GM18505 (cell line): ENCODE data around the gene NHLRC2.
A peak's percentile ranks its signal among the peaks of the same experiment; 100 is the strongest.

Experiments
- ATAC-seq: cut with Tn5 transposase; IDR thresholded peaks from one replicate; pipeline ENCODE4 v1.9.1; 2021; ENCODE audit not compliant: unreplicated experiment
- POLR2A ChIP-seq: IDR thresholded peaks from 4 replicates; pipeline ENCODE4 v1.6.1; 2011; ENCODE audit warnings: borderline replicate concordance; ENCODE audit not compliant: insufficient read depth, insufficient read length; ENCODE audit errors: extremely low read depth

Gene NHLRC2

GRCh38 chr10:113948048-113948447 is 93.6 kb downstream of the NHLRC2 start:
- ATAC-seq, result no peak

GRCh38 chr10:113950268-113950667 is 95.8 kb downstream of the NHLRC2 start:
- ATAC-seq, result no peak

More at GRCh38 chr10:113948048-113948447, 93.6 kb downstream of the NHLRC2 start:
- TF ChIP-seq POLR2A, result no peak

GRCh38 chr10:113953505-113954272 is 99.2 kb downstream of the NHLRC2 start:
- ATAC-seq, result no peak
- no peak for TF ChIP-seq POLR2A

More at GRCh38 chr10:113950268-113950667, 95.8 kb downstream of the NHLRC2 start:
- no peak for TF ChIP-seq POLR2A

GRCh38 chr10:113954409-113954808 is 99.9 kb downstream of the NHLRC2 start:
- no peak for TF ChIP-seq POLR2A
- ATAC-seq, result no peak

- ATAC-seq, result no peak
- no peak for TF ChIP-seq POLR2A
Observed at GRCh38 chr10:113957013-113957412, 102.6 kb downstream of the NHLRC2 start.

GRCh38 chr10:113958631-113959382 is 104.3 kb downstream of the NHLRC2 start:
- ATAC-seq, result no peak
- no peak for TF ChIP-seq POLR2A

- ATAC-seq, result peak; percentile 55
Observed at GRCh38 chr10:113959383-113959760, 104.9 kb downstream of the NHLRC2 start.

GRCh38 chr10:113960617-113961181 is 106.2 kb downstream of the NHLRC2 start:
- ATAC-seq, result peak; percentile 33
- no peak for TF ChIP-seq POLR2A

More at GRCh38 chr10:113959383-113959760, 104.9 kb downstream of the NHLRC2 start:
- no peak for TF ChIP-seq POLR2A

GRCh38 chr10:113961182-113962031 is 106.9 kb downstream of the NHLRC2 start:
- peak; percentile 54 for ATAC-seq
- no peak for TF ChIP-seq POLR2A

GRCh38 chr10:113965077-113965476 is 110.6 kb downstream of the NHLRC2 start:
- ATAC-seq, result no peak
- no peak for TF ChIP-seq POLR2A

GRCh38 chr10:113965683-113966082 is 111.2 kb downstream of the NHLRC2 start:
- ATAC-seq, result peak; percentile 36

More at GRCh38 chr10:113965683-113966082, 111.2 kb downstream of the NHLRC2 start:
- no peak for TF ChIP-seq POLR2A
